Breast epithelium (tissue), 4 donors: ENCODE measurements around the gene FAM81A. TPM values are rescaled to one million over a fixed set of nuclear protein-coding genes. Genes with fewer than 3 reads are reported as not detected.
"Not testable (repeated sequence)": the region's sequence is repeated elsewhere in the genome, so short reads cannot be mapped to it uniquely, and the experiment has no call there.

Experiments used
- DNase-seq, 2 donors: peaks; one replicate each; pipeline ENCODE4 v3.0.0-alpha.2; 2019; ENCODE audit warnings: low spot score in 2 of 2
- H3K27ac ChIP-seq, 2 donors: fragments of 200-600 bp; sonication (generic) in 1 of 2; one replicate each; pipeline ENCODE4 v1.5.1; 2016 to 2019; ENCODE audit warnings: mild to moderate bottlenecking in 1 of 2
- H3K27me3 ChIP-seq, 2 donors: fragments of 200-600 bp; sonication (generic) in 1 of 2; one replicate each; pipeline versions ENCODE4 v1.5.1 to v1.6.0; 2017 to 2019; ENCODE audit warnings: control low read depth in 1 of 2, mild to moderate bottlenecking in 1 of 2
- H3K36me3 ChIP-seq: fragments of 200-600 bp; one replicate; pipeline ENCODE4 v1.5.1; 2019
- H3K4me1 ChIP-seq, 2 donors: fragments of 200-600 bp; sonication (generic); one replicate each; pipeline ENCODE4 v1.5.1; 2016 to 2019; ENCODE audit warnings: control low read depth in 1 of 2
- H3K4me3 ChIP-seq, 3 donors: fragments of 200-600 bp; sonication (generic); 1 replicate in 2 of 3; 2 replicates in 1 of 3; pipeline ENCODE4 v1.5.1; 2016 to 2019; ENCODE audit warnings: mild to moderate bottlenecking in 3 of 3, moderate library complexity in 2 of 3
- H3K9me3 ChIP-seq, 2 donors: fragments of 200-600 bp; sonication (generic) in 1 of 2; one replicate each; pipeline ENCODE4 v1.5.1; 2016 to 2019; ENCODE audit warnings: control low read depth in 1 of 2
- CTCF ChIP-seq, 3 donors: fragments of 450-650 bp; IDR thresholded peaks; one replicate each; pipeline ENCODE4 v1.5.1; 2016 to 2017; ENCODE audit warnings: antibody characterized with exemption in 3 of 3, mild to moderate bottlenecking in 3 of 3, moderate library complexity in 3 of 3
- POLR2A ChIP-seq: fragments of 450-650 bp; IDR thresholded peaks from one replicate; pipeline ENCODE4 v1.6.1; 2016; ENCODE audit warnings: antibody characterized with exemption, mild to moderate bottlenecking, moderate library complexity
- POLR2AphosphoS5 ChIP-seq, 3 donors: sonication (generic); formaldehyde crosslinking; IDR thresholded peaks; one replicate each; pipeline ENCODE4 v1.6.1; 2017; ENCODE audit warnings: antibody characterized with exemption in 3 of 3
- intact Hi-C: fragments of 100-400 bp; cut with DNase I; formaldehyde crosslinking; loops from one replicate; pipeline ENCODE4 v1.15.1; 2023; ENCODE audit warnings: low total_unique reads
- total RNA-seq, 3 donors: library from RNA; depleted of rRNA; stranded (reverse); fragments of >200 nt; gene quantifications; one replicate each; pipeline ENCODE4 v1.1.0, GENCODE V29; 2016

FAM81A gene
- total RNA-seq, 3 donors from 2014 or later = 1.2 to 2.3 TPM; not detected in 1

GRCh38 chr15:59396679-59397078 is 41.3 kb upstream of the FAM81A start:
- intact Hi-C loops = no loop called here
- no peak for DNase-seq
- no peaks in the 10 kb centered on the region for H3K4me1 ChIP-seq
- H3K36me3 ChIP-seq = no peaks in the 10 kb centered on the region
- H3K27ac ChIP-seq = no peak overlapping the region
- no peak overlapping the region for H3K4me3 ChIP-seq
- H3K9me3 ChIP-seq = no peaks in the 10 kb centered on the region
- no peak for TF ChIP-seq POLR2AphosphoS5 (IDR thresholded peaks at IDR 0.05)
- TF ChIP-seq POLR2A = no peak
- no peak for TF ChIP-seq CTCF (IDR thresholded peaks at IDR 0.05)
- H3K27me3 ChIP-seq = no peaks in the 10 kb centered on the region

DNA sequence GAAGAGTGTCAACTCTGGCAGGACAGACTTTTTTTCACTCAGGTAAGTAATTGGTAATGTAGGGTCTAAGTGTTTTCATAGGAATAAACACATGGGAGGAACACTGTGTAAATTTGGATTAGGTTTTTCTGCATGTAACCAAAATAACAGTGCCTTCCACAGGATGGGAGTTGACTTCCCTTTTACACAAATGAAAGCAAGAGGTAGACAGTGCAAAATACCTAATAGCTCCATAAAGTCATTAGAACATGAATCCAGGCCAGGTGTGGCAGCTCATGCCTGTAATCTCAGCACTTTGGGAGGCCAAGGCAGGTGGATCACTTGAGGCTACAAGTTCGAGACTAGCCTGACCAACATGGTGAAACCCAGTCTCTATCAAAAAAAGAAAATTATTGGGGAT is 39.8 kb upstream of the FAM81A start:
- no peaks in the 10 kb centered on the region for H3K9me3 ChIP-seq
- no peaks in the 10 kb centered on the region for H3K36me3 ChIP-seq
- TF ChIP-seq CTCF (IDR thresholded peaks at IDR 0.05) = no peak
- intact Hi-C loops = no loop called here
- H3K4me3 ChIP-seq = no peak overlapping the region
- DNase-seq = no peak
- no peaks in the 10 kb centered on the region for H3K4me1 ChIP-seq
- H3K27me3 ChIP-seq = no peaks in the 10 kb centered on the region
- no peak overlapping the region for H3K27ac ChIP-seq

DNA sequence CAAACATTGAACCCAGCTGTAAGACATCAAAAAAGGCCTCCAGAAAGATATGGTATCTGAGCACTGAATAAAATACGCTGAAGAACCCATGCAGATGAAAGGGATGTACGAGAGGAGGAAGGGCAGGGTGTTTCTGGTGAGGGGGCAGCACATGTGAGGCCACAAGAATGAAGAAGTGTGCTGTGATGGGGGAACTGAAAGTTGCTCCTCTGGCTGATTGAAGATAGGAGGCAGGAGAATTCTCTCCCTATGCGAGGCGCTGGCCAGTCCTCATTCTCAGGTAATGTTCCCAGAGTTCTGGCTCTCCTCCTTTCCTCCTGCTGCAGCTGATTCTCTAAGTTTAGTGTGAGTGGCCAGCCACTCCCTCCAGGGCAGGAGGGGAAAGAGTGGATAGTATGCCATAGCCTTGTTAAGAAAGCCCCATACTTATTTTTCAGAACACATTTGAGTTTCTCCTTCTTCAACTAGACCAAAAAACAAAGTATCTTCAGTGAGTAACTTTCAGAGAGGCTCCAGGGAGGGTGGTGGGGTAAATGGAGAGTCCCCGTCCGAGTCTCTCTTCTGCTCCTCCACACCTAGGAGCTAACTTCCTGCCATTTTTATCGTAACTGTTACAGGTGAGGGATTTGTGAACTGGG is 38.4 kb upstream of the FAM81A start:
- no peak for DNase-seq
- TF ChIP-seq POLR2A (no peak), CTCF (IDR thresholded peaks at IDR 0.05) (no peak), POLR2AphosphoS5 (IDR thresholded peaks at IDR 0.05) (no peak)

DNA sequence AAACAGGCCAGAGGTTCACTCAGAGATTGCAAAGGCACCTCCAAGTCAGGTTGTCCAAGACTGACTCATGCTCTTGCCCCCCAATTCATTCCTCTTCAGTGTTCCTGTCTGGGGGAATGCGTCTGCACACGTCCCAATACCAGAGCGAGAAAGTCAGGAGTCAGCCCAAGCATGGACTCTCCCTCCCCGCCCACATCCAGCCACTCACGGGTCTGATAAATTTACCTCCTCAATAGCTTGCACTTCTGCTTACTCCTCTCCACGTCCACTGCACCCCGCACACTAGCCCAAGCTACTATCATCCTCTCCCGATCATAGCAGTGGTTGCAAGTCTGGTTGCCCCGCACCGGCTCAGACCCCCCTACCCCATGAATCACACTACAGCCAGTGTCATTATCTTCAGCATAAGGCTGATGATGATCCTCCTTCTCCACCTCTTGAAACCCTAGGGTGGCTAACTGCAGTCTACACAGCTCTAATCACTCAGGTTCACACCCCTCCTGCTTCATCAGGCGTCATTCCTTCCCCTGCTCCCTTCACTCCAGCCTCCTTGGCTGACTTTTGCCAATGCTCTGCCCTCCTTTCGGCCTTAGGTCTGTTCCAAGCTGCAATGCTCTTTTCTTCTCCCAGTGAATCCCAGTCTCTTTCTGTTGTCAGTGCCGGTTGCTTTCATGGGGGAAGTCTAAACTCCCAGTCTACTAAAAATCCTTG is 37.7 kb upstream of the FAM81A start:
- TF ChIP-seq POLR2A = no peak
- no peak for TF ChIP-seq CTCF (IDR thresholded peaks at IDR 0.05)
- no peak for TF ChIP-seq POLR2AphosphoS5 (IDR thresholded peaks at IDR 0.05)
- intact Hi-C loops = no loop called here
- Histone ChIP-seq H3K4me3 (no peak overlapping the region), H3K4me1 (no peaks in the 10 kb centered on the region), H3K27ac (no peak overlapping the region), H3K36me3 (no peaks in the 10 kb centered on the region), H3K27me3 (no peaks in the 10 kb centered on the region), H3K9me3 (no peaks in the 10 kb centered on the region)
- DNase-seq = no peak

More for the DNA sequence above, 38.4 kb upstream of the FAM81A start:
- Histone ChIP-seq H3K36me3 (no peaks in the 10 kb centered on the region), H3K4me1 (no peaks in the 10 kb centered on the region), H3K27ac (no peak overlapping the region), H3K9me3 (no peaks in the 10 kb centered on the region), H3K27me3 (no peaks in the 10 kb centered on the region), H3K4me3 (no peak overlapping the region)
- intact Hi-C loops = no loop called here

GRCh38 chr15:59401051-59401823 is 36.7 kb upstream of the FAM81A start:
- H3K9me3 ChIP-seq, H3K27me3 ChIP-seq, H3K27ac ChIP-seq, H3K4me3 ChIP-seq, DNase-seq, H3K4me1 ChIP-seq, intact Hi-C loops, H3K36me3 ChIP-seq: not testable (repeated sequence)
